ENCODE data around the gene LPP. TPM values are rescaled to one million over a fixed set of nuclear protein-coding genes. Genes with fewer than 3 reads are reported as not detected.

Gene LPP
- total RNA-seq, 1 donor from 2014 or later: 96.7 TPM

DNA sequence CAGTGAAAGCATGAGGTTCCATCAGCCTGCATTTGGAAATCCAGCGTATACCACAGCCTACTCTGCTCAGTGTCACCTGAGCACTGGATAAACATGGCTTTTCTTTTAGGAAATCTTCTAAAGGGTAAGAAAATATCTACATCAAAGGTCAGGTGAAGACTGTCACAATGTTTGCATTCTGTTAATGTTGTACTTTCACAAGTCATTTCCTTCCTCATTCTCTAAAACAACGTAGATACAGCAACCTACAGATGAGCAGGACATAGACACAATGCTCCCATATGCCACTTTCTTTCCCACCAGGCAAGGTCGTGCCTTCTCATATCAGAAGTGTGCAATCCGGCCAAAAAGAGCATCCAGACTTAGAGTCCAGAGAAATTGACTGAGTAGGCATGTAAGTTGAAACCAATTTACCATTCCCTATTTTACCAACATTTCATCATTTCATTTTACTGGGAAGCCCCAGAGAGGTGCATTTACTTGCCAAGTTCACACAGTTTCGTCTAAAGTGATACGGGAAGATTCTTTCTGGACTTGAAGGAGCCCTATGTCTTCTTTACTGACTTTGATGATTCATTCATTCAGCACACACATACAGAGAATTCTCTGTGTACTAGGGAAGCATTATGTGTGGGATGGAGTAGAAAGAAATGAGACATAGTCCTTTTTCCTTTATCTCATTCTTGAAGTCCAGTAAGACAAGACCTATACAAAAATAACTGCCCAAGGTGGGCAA is 30.6 kb upstream of the LPP start:
- Mint-ChIP-seq H3K27me3 (peaks cover 4% of the 10 kb centered on the region), H3K36me3 (no peaks in the 10 kb centered on the region), H3K4me3 (no peak overlapping the region), H3K9me3 (no peaks in the 10 kb centered on the region), H3K27ac (no peak overlapping the region), H3K4me1 (ENCODE audit: unreplicated experiment) (peaks cover 8% of the 10 kb centered on the region)
- no peak for TF ChIP-seq CTCF (conservative IDR thresholded peaks at IDR 0.05)
- DNase-seq (ENCODE audit: extremely low spot score, unreplicated experiment): no peak

DNA sequence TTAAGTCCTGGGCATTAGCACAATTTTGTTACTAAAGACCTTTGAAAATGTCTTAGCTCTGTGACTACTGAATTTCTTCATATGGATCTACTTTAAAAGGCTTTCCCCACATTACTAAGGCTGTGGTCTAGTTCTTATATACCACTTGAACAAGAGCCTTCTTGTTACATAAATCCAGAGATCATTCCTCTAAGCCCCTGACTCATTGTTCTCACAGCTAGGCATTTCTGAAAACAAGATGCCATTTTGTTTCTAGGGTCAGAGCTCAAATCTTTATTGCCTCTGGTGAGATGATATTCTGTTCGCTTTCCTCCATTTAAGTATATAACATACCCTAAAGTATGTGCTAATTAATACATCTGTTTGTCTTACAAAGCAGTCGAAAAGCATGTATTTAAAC is 29.8 kb upstream of the LPP start:
- Mint-ChIP-seq H3K4me1 (ENCODE audit: unreplicated experiment) (peaks cover 8% of the 10 kb centered on the region), H3K27me3 (no peaks in the 10 kb centered on the region), H3K4me3 (no peak overlapping the region), H3K27ac (no peak overlapping the region), H3K36me3 (no peaks in the 10 kb centered on the region), H3K9me3 (no peaks in the 10 kb centered on the region)
- DNase-seq (ENCODE audit: extremely low spot score, unreplicated experiment): no peak
- TF ChIP-seq CTCF (conservative IDR thresholded peaks at IDR 0.05): no peak

- Mint-ChIP-seq H3K36me3 (no peaks in the 10 kb centered on the region), H3K4me3 (no peak overlapping the region), H3K9me3 (no peaks in the 10 kb centered on the region), H3K4me1 (ENCODE audit: unreplicated experiment) (peaks cover 8% of the 10 kb centered on the region), H3K27ac (no peak overlapping the region), H3K27me3 (no peaks in the 10 kb centered on the region)
- no peak for TF ChIP-seq CTCF (conservative IDR thresholded peaks at IDR 0.05)
- no peak for DNase-seq (ENCODE audit: extremely low spot score, unreplicated experiment)
Observed at GRCh38 chr3:188125076-188125475, 28.9 kb upstream of the LPP start.

DNA sequence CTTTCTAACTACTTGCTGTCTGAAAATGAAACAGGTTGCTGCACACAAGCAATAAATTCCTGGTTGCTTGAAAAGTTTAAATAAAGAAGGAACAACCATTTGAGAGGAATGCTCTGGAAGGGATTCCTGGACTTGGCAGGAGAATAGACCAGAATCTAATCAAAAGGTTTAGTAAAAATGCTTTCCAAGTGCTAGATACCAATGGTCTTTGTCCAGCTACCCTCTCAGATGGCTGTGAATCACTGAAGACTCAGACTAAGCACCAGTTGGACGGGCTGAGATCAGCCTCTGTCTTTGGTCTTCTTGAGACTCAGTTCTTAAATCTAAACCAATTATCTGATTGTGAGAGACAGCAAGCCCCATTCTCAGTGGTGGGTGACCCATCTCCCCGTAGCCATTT is 27.7 kb upstream of the LPP start:
- Mint-ChIP-seq H3K4me3 (no peak overlapping the region), H3K36me3 (no peaks in the 10 kb centered on the region), H3K27me3 (no peaks in the 10 kb centered on the region), H3K9me3 (no peaks in the 10 kb centered on the region), H3K27ac (no peak overlapping the region), H3K4me1 (ENCODE audit: unreplicated experiment) (peaks cover 8% of the 10 kb centered on the region)
- DNase-seq (ENCODE audit: extremely low spot score, unreplicated experiment): no peak
- TF ChIP-seq CTCF (conservative IDR thresholded peaks at IDR 0.05): no peak

- no peaks in the 10 kb centered on the region for H3K36me3 Mint-ChIP-seq
- H3K9me3 Mint-ChIP-seq: no peaks in the 10 kb centered on the region
- no peaks in the 10 kb centered on the region for H3K27me3 Mint-ChIP-seq
- no peak for DNase-seq (ENCODE audit: extremely low spot score, unreplicated experiment)
- no peak for TF ChIP-seq CTCF (conservative IDR thresholded peaks at IDR 0.05)
- no peak overlapping the region for H3K4me3 Mint-ChIP-seq
- H3K4me1 Mint-ChIP-seq (ENCODE audit: unreplicated experiment): peaks cover 8% of the 10 kb centered on the region
- H3K27ac Mint-ChIP-seq: no peak overlapping the region
Observed at GRCh38 chr3:188126934-188127333, 27.0 kb upstream of the LPP start.

All from type B pancreatic cell (in vitro differentiated cells).